HG03097 (cell line): ENCODE measurements around the gene RTL5.
"Not testable (repeated sequence)": the region's sequence is repeated elsewhere in the genome, so short reads cannot be mapped to it uniquely, and the experiment has no call there.

Source experiments
- ATAC-seq: cut with Tn5 transposase; IDR thresholded peaks from one replicate; pipeline ENCODE4 v1.9.1; 2021; ENCODE audit not compliant: unreplicated experiment, low FRiP score

RTL5 gene

GRCh38 chrX:72131317-72132294, at the start of gene RTL5:
Gene RTL5, minus strand, starts transcription at chrX:72131915.
- ATAC-seq = no peak

GRCh38 chrX:72180539-72180938, 48.8 kb upstream of the RTL5 start:
- ATAC-seq = no peak

DNA sequence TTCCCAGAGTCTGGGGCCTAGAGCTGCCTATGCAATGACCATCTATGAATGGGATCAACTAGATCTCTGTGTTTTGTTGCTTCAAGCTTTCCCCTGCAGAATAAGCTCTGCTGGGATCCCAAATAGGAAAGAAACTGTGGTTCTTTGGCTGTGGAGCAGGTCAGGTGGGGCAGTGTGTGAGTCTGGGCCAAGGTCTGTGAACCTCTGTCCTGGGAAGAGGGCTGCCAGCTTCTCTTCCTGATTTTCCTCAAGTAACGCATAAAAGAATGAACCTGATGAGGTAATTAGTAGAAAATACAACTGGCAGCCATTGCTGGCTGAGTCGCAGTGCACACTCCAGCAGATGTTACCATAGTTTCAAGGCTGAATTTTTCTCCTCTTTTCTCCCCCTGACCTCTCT, 45.3 kb upstream of the RTL5 start:
- no peak for ATAC-seq

DNA sequence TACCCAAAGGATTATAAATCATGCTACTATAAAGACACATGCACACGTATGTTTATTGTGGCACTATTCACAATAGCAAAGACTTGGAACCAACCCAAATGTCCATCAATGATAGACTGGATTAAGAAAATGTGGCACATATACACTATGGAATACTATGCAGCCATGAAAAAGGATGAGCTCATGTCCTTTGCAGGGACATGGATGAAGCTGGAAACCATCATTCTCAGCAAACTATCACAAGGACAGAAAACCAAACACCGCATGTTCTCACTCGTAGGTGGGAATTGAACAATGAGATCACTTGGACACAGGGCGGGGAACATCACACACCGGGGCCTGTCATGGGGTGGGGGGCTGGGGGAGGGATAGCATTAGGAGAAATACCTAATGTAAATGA, 44.6 kb upstream of the RTL5 start:
- not testable (repeated sequence) for ATAC-seq

DNA sequence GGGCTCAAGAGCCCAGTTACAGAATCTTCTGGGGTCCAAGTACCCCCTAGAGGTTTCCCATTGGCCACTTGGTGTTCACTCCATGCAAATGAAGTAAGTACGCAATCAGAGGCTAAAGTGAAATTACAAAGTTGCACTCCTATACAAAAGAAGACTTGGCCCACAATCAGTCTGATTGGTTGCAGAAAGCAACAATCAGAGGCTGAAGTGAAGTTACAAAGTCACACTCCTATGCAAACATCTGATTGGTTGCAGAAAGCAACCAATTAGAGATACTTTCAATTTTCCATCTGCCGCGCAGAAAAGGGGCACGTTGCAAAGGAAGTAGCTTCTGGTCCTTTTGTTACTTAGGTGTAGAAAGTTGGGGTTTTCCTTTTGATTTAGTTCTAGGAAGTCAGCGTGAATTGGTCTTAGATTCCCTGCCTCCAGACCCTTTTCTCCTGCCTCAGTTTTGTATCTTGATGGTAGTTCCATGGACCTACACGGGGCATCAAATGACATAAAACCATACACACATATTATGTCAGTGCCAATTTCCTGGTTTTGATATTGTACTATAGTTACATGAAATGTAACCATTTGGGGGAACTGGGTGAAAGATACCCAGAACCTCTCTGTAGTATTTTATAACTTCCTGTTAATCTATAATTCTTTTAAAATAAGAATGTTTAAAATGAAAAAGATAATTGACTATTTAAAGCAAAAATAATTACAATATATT, 37.5 kb upstream of the RTL5 start:
- no peak for ATAC-seq

- no peak for ATAC-seq
Measured at GRCh38 chrX:72165551-72165950, 33.8 kb upstream of the RTL5 start.

DNA sequence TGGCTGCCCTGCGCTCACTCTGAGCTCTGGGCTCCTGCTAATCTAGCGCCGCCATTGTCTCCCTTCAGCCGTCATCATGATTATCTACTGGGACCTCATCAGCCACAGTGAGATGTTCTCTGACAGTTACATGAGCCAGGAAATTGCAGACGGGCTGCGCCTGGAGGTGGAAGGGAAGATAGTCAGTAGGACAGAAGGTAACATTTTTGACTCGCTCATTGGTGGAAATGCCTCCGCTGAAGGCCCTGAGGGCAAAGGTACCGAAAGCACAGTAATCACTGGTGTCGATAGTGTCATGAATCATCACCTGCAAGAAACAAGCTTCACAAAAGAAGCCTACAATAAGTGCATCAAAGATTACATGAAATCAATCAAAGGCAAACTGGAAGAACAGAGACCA, 28.1 kb upstream of the RTL5 start:
- no peak for ATAC-seq

- no peak for ATAC-seq
Measured at GRCh38 chrX:72158773-72159172, 27.1 kb upstream of the RTL5 start.

DNA sequence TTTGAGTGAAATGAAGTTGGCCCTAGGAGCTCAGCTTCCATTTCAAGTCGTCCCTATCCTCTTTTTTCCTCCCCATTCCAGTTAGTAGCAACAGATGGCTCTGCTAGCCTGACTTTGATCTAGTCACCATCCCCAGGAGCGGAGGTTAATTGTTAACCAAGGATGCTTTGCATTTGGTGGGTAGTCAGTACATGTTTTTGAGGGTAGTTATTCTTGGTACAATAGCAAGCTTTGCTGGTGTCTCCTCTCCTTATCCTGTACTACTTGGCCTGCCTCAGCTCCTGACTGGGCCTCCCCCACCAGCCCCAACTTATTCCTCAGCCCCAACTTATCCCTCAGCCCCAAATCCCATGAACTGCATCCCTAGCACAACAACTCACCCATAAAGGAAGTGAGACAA, 14.8 kb upstream of the RTL5 start:
- no peak for ATAC-seq

GRCh38 chrX:72145181-72145580, 13.5 kb upstream of the RTL5 start:
- no peak for ATAC-seq

DNA sequence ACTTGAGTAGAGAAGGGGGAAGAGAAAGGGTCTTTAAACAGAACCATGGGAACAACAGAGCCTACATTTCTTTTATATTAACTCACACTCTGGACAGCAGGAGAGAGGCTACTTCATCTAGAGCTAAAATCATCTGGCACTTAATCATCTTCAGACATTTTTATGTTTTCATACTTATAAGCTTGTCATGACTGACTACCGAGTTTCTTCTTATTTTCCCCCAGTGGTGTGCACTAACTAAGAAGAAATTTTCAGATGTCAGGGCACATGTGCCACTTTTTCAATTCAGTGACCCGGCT, 11.8 kb upstream of the RTL5 start:
- ATAC-seq = no peak

DNA sequence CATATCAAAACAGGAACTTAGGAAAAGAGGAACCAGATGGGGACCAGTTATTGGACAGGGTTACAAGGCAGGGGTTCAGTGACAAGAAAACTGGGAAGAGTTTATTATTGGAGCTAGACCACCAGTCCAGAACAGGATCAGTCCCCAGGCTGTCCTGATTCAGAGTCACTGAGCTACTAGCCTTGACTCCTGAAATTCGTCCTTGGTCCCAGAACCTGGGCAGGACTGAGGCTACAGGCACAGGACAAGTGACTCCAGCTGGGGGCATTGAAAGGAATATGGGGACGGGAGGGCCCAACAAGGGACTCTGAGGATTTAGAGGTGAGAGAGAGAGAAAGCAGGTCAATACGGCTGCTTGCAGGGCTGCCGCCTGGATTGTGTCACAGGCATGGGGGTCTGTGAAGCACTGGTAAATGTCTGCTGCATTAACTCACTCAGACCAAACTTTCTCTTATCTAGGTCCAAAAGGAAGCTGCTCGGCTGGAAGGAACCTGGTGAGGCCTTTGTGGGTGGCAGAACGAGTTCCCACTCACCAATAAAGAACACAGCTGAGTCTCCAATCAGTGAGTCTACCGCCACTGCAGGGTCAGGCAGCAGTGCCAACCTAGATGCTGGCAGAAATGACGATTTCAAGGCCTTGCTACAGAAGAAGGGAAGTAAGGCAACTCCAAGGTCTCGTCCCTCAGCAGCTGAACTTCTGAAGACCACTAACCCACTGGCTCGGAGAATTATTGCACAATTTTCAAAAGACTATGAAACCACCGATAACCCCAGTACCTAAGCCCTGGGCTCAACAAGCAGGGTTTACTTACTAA, 11.3 kb upstream of the RTL5 start:
- ATAC-seq = no peak

DNA sequence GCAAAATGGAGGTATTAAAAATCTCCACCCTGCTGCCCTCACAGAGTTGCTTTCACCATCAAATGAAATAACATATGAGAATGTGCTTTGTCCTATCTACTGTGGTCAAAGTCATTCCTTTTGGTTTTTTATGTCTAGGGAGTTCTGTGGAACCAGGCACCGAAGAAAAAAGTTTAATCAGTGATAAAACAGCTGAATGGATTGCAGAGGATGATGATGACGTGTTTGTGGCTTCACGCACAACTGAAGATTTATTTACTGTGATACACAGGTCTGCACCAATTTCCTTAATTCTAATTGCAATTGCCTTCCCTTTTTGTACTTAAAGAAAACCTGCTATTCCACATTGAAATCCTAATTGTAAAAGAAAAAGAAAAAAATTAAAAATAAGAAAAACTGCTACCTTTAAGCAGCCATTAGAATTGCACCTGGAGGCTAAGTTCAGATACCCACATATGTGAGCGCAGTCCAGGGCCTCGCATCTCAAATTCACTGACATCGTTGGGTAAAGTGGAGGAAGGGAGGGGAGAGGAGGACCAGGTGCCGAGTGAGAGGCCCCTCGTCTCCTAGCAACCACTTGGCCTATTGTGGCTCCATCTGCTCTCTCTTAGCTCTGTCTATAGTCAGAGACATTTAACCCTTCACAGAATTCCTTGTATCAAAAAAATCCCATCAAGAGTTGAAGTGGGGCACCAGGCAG, 10.5 kb upstream of the RTL5 start:
- no peak for ATAC-seq

GRCh38 chrX:72141372-72142004, 9.8 kb upstream of the RTL5 start:
- ATAC-seq = peak; percentile 54

- no peak for ATAC-seq
Measured at GRCh38 chrX:72139538-72139937, 7.8 kb upstream of the RTL5 start.

DNA sequence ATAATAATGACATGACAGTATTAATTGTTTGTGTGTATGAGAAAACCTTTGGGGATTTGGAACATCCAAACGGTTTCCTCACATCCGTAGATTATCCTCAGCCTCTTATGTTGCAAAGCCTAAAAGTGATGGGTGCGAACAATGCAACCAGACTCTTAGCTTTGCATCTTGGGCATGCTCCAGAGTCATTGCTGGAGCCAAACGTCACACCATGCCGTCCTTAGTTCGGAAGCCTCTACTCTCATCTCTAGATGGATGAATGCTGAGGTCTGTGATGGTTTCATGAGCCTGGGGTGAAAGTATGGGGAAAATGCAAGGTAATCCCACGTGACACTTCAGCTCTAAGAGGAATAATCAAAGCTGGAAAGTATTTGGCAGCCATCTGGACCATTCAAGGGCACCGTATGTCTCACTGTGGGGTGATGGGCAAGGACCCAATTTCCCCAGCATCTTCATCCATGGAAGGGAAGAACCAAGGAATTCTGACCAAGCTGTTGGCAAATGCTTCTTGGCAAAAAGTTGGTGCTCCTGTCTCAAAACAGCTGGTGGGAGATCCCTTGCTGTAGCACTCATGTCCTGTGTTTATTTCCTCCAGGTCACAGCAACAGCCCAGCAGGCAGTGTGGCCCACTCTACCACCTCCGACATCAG, 6.3 kb upstream of the RTL5 start:
- no peak for ATAC-seq

DNA sequence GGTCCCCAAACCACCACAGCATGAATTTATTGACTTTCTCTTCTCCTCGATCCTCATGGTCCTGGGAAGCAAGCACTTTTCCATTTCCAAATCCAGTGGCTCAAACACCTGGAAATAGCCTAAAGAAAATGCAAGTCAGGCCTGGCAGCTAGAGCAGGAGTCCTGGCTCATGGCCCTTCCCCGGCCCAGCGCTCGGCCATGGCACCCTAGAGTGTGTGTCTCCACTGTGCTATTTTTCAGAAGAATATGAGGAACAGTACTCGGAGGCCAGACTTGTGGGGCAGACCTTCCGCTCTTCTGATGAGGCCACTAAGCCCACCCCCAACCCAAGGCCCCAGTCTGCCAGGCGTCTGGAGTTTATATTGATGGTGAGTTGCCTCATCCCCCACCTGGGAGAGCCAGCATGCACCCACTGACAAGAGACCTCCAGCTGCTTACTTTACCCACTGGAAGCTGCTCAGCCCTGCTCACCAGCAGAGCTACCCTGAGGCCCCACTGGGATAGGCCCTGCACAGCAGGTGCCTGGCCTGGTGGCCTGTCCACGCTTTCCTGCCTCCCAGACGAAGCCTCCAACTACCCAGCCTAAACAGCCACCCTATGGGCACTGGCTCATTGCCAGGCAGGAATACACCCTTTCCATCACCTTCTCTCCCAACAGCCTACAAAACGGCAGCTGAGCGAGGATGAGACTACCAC, 2.3 kb upstream of the RTL5 start:
- ATAC-seq = no peak

- no peak for ATAC-seq
Measured at GRCh38 chrX:72132456-72132855, 741 bp upstream of the RTL5 start.

- ATAC-seq = no peak
Measured at GRCh38 chrX:72130762-72131250, 909 bp downstream of the RTL5 start.
